HL-60 (cell line): ENCODE data around the gene LIN7A.

Experiments
- DNase-seq, 2 experiments: peaks; one replicate each; pipeline ENCODE4 v3.0.0-alpha.2; 2010 to 2020; ENCODE audit warnings: low read depth in 1 of 2, low spot score in 1 of 2
- H3K27ac ChIP-seq: fragments of 250-450 bp; sonication (Bioruptor Pico); replicated peaks from 2 replicates; pipeline ENCODE4 v1.5.1; 2020; ENCODE audit warnings: mild to moderate bottlenecking, moderate library complexity
- H3K27me3 ChIP-seq: fragments of 250-450 bp; sonication (Bioruptor Pico); 2 replicates; pipeline ENCODE4 v1.5.1; 2021; ENCODE audit warnings: mild to moderate bottlenecking, moderate library complexity; ENCODE audit not compliant: insufficient read depth, poor library complexity, severe bottlenecking
- H3K4me3 ChIP-seq: replicated peaks from 2 replicates; pipeline ENCODE4 v1.5.1; 2011; ENCODE audit warnings: mild to moderate bottlenecking, control low read depth, low read length; ENCODE audit not compliant: insufficient read depth
- CTCF ChIP-seq: IDR thresholded peaks from one replicate; pipeline ENCODE4 v1.5.1; 2011; ENCODE audit warnings: low read length, control low read depth, inconsistent platforms; ENCODE audit not compliant: insufficient read depth
- GABPA ChIP-seq: IDR thresholded peaks from 2 replicates; pipeline ENCODE4 v1.6.1; 2012; ENCODE audit warnings: low read depth
- POLR2AphosphoS5 ChIP-seq: IDR thresholded peaks from 2 replicates; pipeline ENCODE4 v1.6.1; 2012; ENCODE audit warnings: low read depth
- REST ChIP-seq: IDR thresholded peaks from 2 replicates; pipeline ENCODE4 v1.6.1; 2012; ENCODE audit warnings: low read depth; ENCODE audit not compliant: insufficient replicate concordance
- SPI1 ChIP-seq: IDR thresholded peaks from 2 replicates; pipeline ENCODE4 v1.6.1; 2012; ENCODE audit warnings: low read depth, mild to moderate bottlenecking, borderline replicate concordance

The LIN7A gene

GRCh38 chr12:80766897-80767296 lies 170.8 kb downstream of the LIN7A start:
- H3K27me3 ChIP-seq: no peaks in the 10 kb centered on the region
- no peak overlapping the region for H3K27ac ChIP-seq
- TF ChIP-seq SPI1 (no peak), CTCF (no peak), REST (no peak), POLR2AphosphoS5 (no peak), GABPA (no peak)
- no peak for DNase-seq
- no peak overlapping the region for H3K4me3 ChIP-seq

GRCh38 chr12:80766210-80766609 lies 171.5 kb downstream of the LIN7A start:
- no peak for DNase-seq
- no peak for TF ChIP-seq POLR2AphosphoS5
- no peak for TF ChIP-seq SPI1
- no peak for TF ChIP-seq REST
- TF ChIP-seq GABPA: no peak
- TF ChIP-seq CTCF: no peak
- Histone ChIP-seq H3K27ac (no peak overlapping the region), H3K4me3 (no peak overlapping the region), H3K27me3 (no peaks in the 10 kb centered on the region)

GRCh38 chr12:80763874-80764273 lies 173.9 kb downstream of the LIN7A start:
- DNase-seq: peak in 1 of 2 experiments; percentile 3

More at GRCh38 chr12:80763874-80764273, 173.9 kb downstream of the LIN7A start:
- TF ChIP-seq SPI1 (no peak), CTCF (no peak), GABPA (no peak), REST (no peak), POLR2AphosphoS5 (no peak)
- H3K27ac ChIP-seq: no peak overlapping the region
- H3K27me3 ChIP-seq: peaks cover 2% of the 10 kb centered on the region
- no peak overlapping the region for H3K4me3 ChIP-seq
